ENCODE measurements around the gene SHB.

SHB gene

GRCh38 chr9:38101423-38101822, 32.4 kb upstream of the SHB start:
- H2BK120ac ChIP-seq (ENCODE audit: insufficient read depth, low read length, poor library complexity), result no peak overlapping the region
- H3K79me2 ChIP-seq (ENCODE audit: control insufficient read depth, insufficient read depth, low read length, poor library complexity), result no peaks in the 10 kb centered on the region
- H3K4me1 ChIP-seq (ENCODE audit: control insufficient read depth in 1 of 2, insufficient read depth in 2 of 2, low read length in 2 of 2), result no peaks in the 10 kb centered on the region
- no peaks in the 10 kb centered on the region for H3K79me1 ChIP-seq (ENCODE audit: low read length)
- no peak overlapping the region for H3K4me2 ChIP-seq (ENCODE audit: low read length)
- no peak overlapping the region for H4K12ac ChIP-seq (ENCODE audit: low read depth, low read length)
- no peaks in the 10 kb centered on the region for H3K9me3 ChIP-seq (ENCODE audit: insufficient read depth, low read depth, low read length)
- H2AFZ ChIP-seq (ENCODE audit: insufficient read depth, low read length, poor library complexity), result no peak overlapping the region
- no peak overlapping the region for H2AK5ac ChIP-seq (ENCODE audit: low read length)
- no peak overlapping the region for H3K4me3 ChIP-seq (ENCODE audit: low read depth, low read length)
- no peak overlapping the region for H3K23ac ChIP-seq (ENCODE audit: low read length)
- no peaks in the 10 kb centered on the region for H3K36me3 ChIP-seq (ENCODE audit: control insufficient read depth in 1 of 2, insufficient read depth in 2 of 2, low read length in 2 of 2)
- H3K14ac ChIP-seq (ENCODE audit: low read length), result no peak overlapping the region
- no peak overlapping the region for H3K27ac ChIP-seq (ENCODE audit: low read depth, low read length)
- no peak overlapping the region for H3K18ac ChIP-seq (ENCODE audit: low read length)
- DNase-seq, result no peak
- no peak overlapping the region for H4K8ac ChIP-seq (ENCODE audit: low read depth, low read length)
- H3K9ac ChIP-seq (ENCODE audit: low read length), result no peak overlapping the region
- H2BK5ac ChIP-seq (ENCODE audit: low read depth, low read length, poor library complexity), result no peak overlapping the region
- no peak overlapping the region for H2BK12ac ChIP-seq (ENCODE audit: low read length)
- no peaks in the 10 kb centered on the region for H3K27me3 ChIP-seq (ENCODE audit: insufficient read depth, low read length)
- no CpG with 5 or more reads among the region's 5 CpGs for WGBS (ENCODE audit: extremely low coverage, insufficient coverage, insufficient read length)
- no peak overlapping the region for H4K91ac ChIP-seq (ENCODE audit: low read depth, low read length)
- no peak overlapping the region for H3K4ac ChIP-seq (ENCODE audit: low read depth, low read length)

- Histone ChIP-seq H3K4ac (ENCODE audit: low read depth, low read length) (no peak overlapping the region), H2BK120ac (ENCODE audit: insufficient read depth, low read length, poor library complexity) (no peak overlapping the region), H2BK12ac (ENCODE audit: low read length) (no peak overlapping the region), H2AK5ac (ENCODE audit: low read length) (no peak overlapping the region), H3K14ac (ENCODE audit: low read length) (no peak overlapping the region), H3K18ac (ENCODE audit: low read length) (no peak overlapping the region), H3K27ac (ENCODE audit: low read depth, low read length) (no peak overlapping the region), H4K12ac (ENCODE audit: low read depth, low read length) (no peak overlapping the region), H3K9ac (ENCODE audit: low read length) (no peak overlapping the region), H3K23ac (ENCODE audit: low read length) (no peak overlapping the region), H3K4me2 (ENCODE audit: low read length) (no peak overlapping the region), H3K9me3 (ENCODE audit: insufficient read depth, low read depth, low read length) (peaks cover 3% of the 10 kb centered on the region), H3K4me1 (ENCODE audit: control insufficient read depth in 1 of 2, insufficient read depth in 2 of 2, low read length in 2 of 2) (peaks cover 0 to 3% of the 10 kb centered on the region in 2 experiments), H2BK5ac (ENCODE audit: low read depth, low read length, poor library complexity) (no peak overlapping the region), H3K27me3 (ENCODE audit: insufficient read depth, low read length) (no peaks in the 10 kb centered on the region), H3K79me1 (ENCODE audit: low read length) (no peaks in the 10 kb centered on the region), H3K4me3 (ENCODE audit: low read depth, low read length) (no peak overlapping the region), H2AFZ (ENCODE audit: insufficient read depth, low read length, poor library complexity) (no peak overlapping the region), H3K79me2 (ENCODE audit: control insufficient read depth, insufficient read depth, low read length, poor library complexity) (no peaks in the 10 kb centered on the region), H3K36me3 (ENCODE audit: control insufficient read depth in 1 of 2, insufficient read depth in 2 of 2, low read length in 2 of 2) (no peaks in the 10 kb centered on the region), H4K91ac (ENCODE audit: low read depth, low read length) (no peak overlapping the region), H4K8ac (ENCODE audit: low read depth, low read length) (no peak overlapping the region)
- no CpG with 5 or more reads among the region's 5 CpGs for WGBS (ENCODE audit: extremely low coverage, insufficient coverage, insufficient read length)
- no peak for DNase-seq
These were observed 27.3 kb upstream of the SHB start for GRCh38 chr9:38096238-38096805.

DNA sequence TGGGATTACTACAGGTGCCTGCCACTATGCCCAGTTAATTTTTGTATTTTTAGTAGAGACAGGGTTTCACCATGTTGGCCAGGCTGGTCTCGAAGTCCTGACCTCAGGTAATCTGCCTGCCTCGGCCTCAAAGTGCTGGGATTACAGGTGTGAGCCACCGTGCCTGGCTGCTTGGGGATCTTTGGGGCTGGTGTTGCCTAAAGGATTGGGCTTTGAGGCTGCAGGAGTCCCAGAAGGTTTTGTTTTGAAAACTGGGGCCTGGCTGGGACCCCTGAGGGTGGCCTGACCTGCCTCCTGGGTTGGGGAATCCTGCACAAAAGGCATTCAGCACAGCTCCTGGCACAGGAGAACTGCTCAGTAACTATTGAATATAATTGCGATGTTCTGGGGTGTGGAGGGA, 25.1 kb upstream of the SHB start:
- WGBS (ENCODE audit: extremely low coverage, insufficient coverage, insufficient read length), result no CpG with 5 or more reads among the region's 4 CpGs
- no peak overlapping the region for H2AFZ ChIP-seq (ENCODE audit: insufficient read depth, low read length, poor library complexity)

DNA sequence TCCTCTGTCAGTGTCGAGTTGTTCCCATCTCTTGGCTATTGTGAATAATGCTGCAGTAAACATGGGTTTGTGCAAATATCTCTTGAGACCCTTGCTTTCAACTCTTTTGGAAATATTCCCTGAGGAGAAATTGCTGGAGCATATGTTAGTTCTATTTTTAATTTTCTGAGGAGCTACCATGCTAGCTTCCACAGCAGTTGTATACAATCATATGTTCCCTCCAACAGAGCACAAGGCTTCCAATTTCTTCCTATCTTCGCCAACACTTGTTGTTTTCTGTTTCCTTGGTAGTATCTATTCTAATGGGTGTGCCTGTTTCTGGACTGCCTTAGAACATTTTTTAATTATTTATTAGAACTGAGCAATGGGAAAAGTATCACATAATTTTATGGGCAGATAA, 23.6 kb upstream of the SHB start:
- no CpG with 5 or more reads among the region's 2 CpGs for WGBS (ENCODE audit: extremely low coverage, insufficient coverage, insufficient read length)
- H3K4ac ChIP-seq (ENCODE audit: low read depth, low read length), result no peak overlapping the region

More for the DNA sequence above, 25.1 kb upstream of the SHB start:
- Histone ChIP-seq H2AK5ac (ENCODE audit: low read length) (no peak overlapping the region), H4K12ac (ENCODE audit: low read depth, low read length) (no peak overlapping the region), H3K4ac (ENCODE audit: low read depth, low read length) (no peak overlapping the region), H2BK120ac (ENCODE audit: insufficient read depth, low read length, poor library complexity) (peak overlapping the region; percentile 40), H3K27me3 (ENCODE audit: insufficient read depth, low read length) (no peaks in the 10 kb centered on the region), H3K27ac (ENCODE audit: low read depth, low read length) (no peak overlapping the region), H3K79me1 (ENCODE audit: low read length) (no peaks in the 10 kb centered on the region), H4K8ac (ENCODE audit: low read depth, low read length) (no peak overlapping the region), H3K4me2 (ENCODE audit: low read length) (no peak overlapping the region), H3K79me2 (ENCODE audit: control insufficient read depth, insufficient read depth, low read length, poor library complexity) (no peaks in the 10 kb centered on the region), H3K9ac (ENCODE audit: low read length) (no peak overlapping the region), H3K23ac (ENCODE audit: low read length) (no peak overlapping the region), H3K36me3 (ENCODE audit: control insufficient read depth in 1 of 2, insufficient read depth in 2 of 2, low read length in 2 of 2) (no peaks in the 10 kb centered on the region), H3K18ac (ENCODE audit: low read length) (no peak overlapping the region), H3K14ac (ENCODE audit: low read length) (no peak overlapping the region), H2BK5ac (ENCODE audit: low read depth, low read length, poor library complexity) (no peak overlapping the region), H3K9me3 (ENCODE audit: insufficient read depth, low read depth, low read length) (peaks cover 3% of the 10 kb centered on the region), H3K4me1 (ENCODE audit: control insufficient read depth in 1 of 2, insufficient read depth in 2 of 2, low read length in 2 of 2) (peaks cover 0 to 6% of the 10 kb centered on the region in 2 experiments), H3K4me3 (ENCODE audit: low read depth, low read length) (no peak overlapping the region), H2BK12ac (ENCODE audit: low read length) (no peak overlapping the region), H4K91ac (ENCODE audit: low read depth, low read length) (no peak overlapping the region)
- DNase-seq, result no peak

More for the DNA sequence above, 23.6 kb upstream of the SHB start:
- Histone ChIP-seq H3K9ac (ENCODE audit: low read length) (no peak overlapping the region), H3K79me2 (ENCODE audit: control insufficient read depth, insufficient read depth, low read length, poor library complexity) (no peaks in the 10 kb centered on the region), H2BK120ac (ENCODE audit: insufficient read depth, low read length, poor library complexity) (no peak overlapping the region), H3K14ac (ENCODE audit: low read length) (no peak overlapping the region), H2BK5ac (ENCODE audit: low read depth, low read length, poor library complexity) (no peak overlapping the region), H3K18ac (ENCODE audit: low read length) (no peak overlapping the region), H3K36me3 (ENCODE audit: control insufficient read depth in 1 of 2, insufficient read depth in 2 of 2, low read length in 2 of 2) (no peaks in the 10 kb centered on the region), H2BK12ac (ENCODE audit: low read length) (no peak overlapping the region), H3K79me1 (ENCODE audit: low read length) (no peaks in the 10 kb centered on the region), H4K8ac (ENCODE audit: low read depth, low read length) (no peak overlapping the region), H3K4me1 (ENCODE audit: control insufficient read depth in 1 of 2, insufficient read depth in 2 of 2, low read length in 2 of 2) (peaks cover 0 to 6% of the 10 kb centered on the region in 2 experiments), H3K27ac (ENCODE audit: low read depth, low read length) (no peak overlapping the region), H4K12ac (ENCODE audit: low read depth, low read length) (no peak overlapping the region), H3K4me2 (ENCODE audit: low read length) (no peak overlapping the region), H2AK5ac (ENCODE audit: low read length) (no peak overlapping the region), H3K23ac (ENCODE audit: low read length) (no peak overlapping the region), H4K91ac (ENCODE audit: low read depth, low read length) (no peak overlapping the region), H2AFZ (ENCODE audit: insufficient read depth, low read length, poor library complexity) (no peak overlapping the region), H3K27me3 (ENCODE audit: insufficient read depth, low read length) (no peaks in the 10 kb centered on the region), H3K4me3 (ENCODE audit: low read depth, low read length) (no peak overlapping the region), H3K9me3 (ENCODE audit: insufficient read depth, low read depth, low read length) (peaks cover 3% of the 10 kb centered on the region)
- DNase-seq, result no peak
